ENCODE data around the gene TMEM168. TPM values are rescaled to one million over a fixed set of nuclear protein-coding genes. Genes with fewer than 3 reads are reported as not detected.

The TMEM168 gene
- total RNA-seq, 2 donors from 2014 or later: 20.5 to 27.0 TPM

GRCh38 chr7:112781558-112781957, 8.6 kb downstream of the TMEM168 start:
- no peak for DNase-seq (ENCODE audit: low spot score)
- 67% methylated on average over 3 of the region's 3 CpGs for WGBS
- Histone ChIP-seq H3K27ac (no peak overlapping the region), H3K4me1 (replicated peaks) (no peaks in the 10 kb centered on the region), H3K36me3 (no peaks in the 10 kb centered on the region), H3K27me3 (replicated peaks; ENCODE audit: insufficient read depth) (no peaks in the 10 kb centered on the region), H3K9me3 (no peaks in the 10 kb centered on the region), H3K4me3 (no peak overlapping the region)
- TF ChIP-seq POLR2A (IDR thresholded peaks at IDR 0.05): no peak
- no peak for TF ChIP-seq CTCF (IDR thresholded peaks at IDR 0.05)
- TF ChIP-seq POLR2AphosphoS5 (IDR thresholded peaks at IDR 0.05): no peak
- intact Hi-C loops (cut with DNase I): no loop called here

GRCh38 chr7:112781110-112781509, 9.1 kb downstream of the TMEM168 start:
- no peak for DNase-seq (ENCODE audit: low spot score)
- H3K27ac ChIP-seq: no peak overlapping the region
- TF ChIP-seq POLR2A (IDR thresholded peaks at IDR 0.05) (no peak), POLR2AphosphoS5 (IDR thresholded peaks at IDR 0.05) (no peak), CTCF (IDR thresholded peaks at IDR 0.05) (no peak)
- no peaks in the 10 kb centered on the region for H3K4me1 ChIP-seq (replicated peaks)
- no peaks in the 10 kb centered on the region for H3K36me3 ChIP-seq
- no peak overlapping the region for H3K4me3 ChIP-seq
- H3K9me3 ChIP-seq: no peaks in the 10 kb centered on the region
- H3K27me3 ChIP-seq (replicated peaks; ENCODE audit: insufficient read depth): no peaks in the 10 kb centered on the region
- intact Hi-C loops (cut with DNase I): no loop called here

- Histone ChIP-seq H3K27me3 (replicated peaks; ENCODE audit: insufficient read depth) (no peaks in the 10 kb centered on the region), H3K27ac (no peak overlapping the region), H3K36me3 (no peaks in the 10 kb centered on the region), H3K4me1 (replicated peaks) (no peaks in the 10 kb centered on the region), H3K4me3 (no peak overlapping the region), H3K9me3 (no peaks in the 10 kb centered on the region)
- intact Hi-C loops (cut with DNase I): no loop called here
- WGBS: 90% methylated on average over 4 of the region's 4 CpGs
- DNase-seq (ENCODE audit: low spot score): no peak
- TF ChIP-seq POLR2AphosphoS5 (IDR thresholded peaks at IDR 0.05): no peak
- no peak for TF ChIP-seq CTCF (IDR thresholded peaks at IDR 0.05)
Observed at GRCh38 chr7:112779667-112780066, 10.5 kb downstream of the TMEM168 start.

GRCh38 chr7:112777406-112777805, 12.8 kb downstream of the TMEM168 start:
- no peak overlapping the region for H3K27ac ChIP-seq
- no peaks in the 10 kb centered on the region for H3K36me3 ChIP-seq
- H3K4me1 ChIP-seq (replicated peaks): no peaks in the 10 kb centered on the region
- H3K9me3 ChIP-seq: no peaks in the 10 kb centered on the region
- DNase-seq (ENCODE audit: low spot score): no peak
- H3K4me3 ChIP-seq: no peak overlapping the region
- H3K27me3 ChIP-seq (replicated peaks; ENCODE audit: insufficient read depth): no peaks in the 10 kb centered on the region
- TF ChIP-seq POLR2AphosphoS5 (IDR thresholded peaks at IDR 0.05): no peak
- no peak for TF ChIP-seq CTCF (IDR thresholded peaks at IDR 0.05)
- TF ChIP-seq POLR2A (IDR thresholded peaks at IDR 0.05): no peak
- intact Hi-C loops (cut with DNase I): no loop called here

- Histone ChIP-seq H3K4me3 (no peak overlapping the region), H3K36me3 (no peaks in the 10 kb centered on the region), H3K27me3 (replicated peaks; ENCODE audit: insufficient read depth) (no peaks in the 10 kb centered on the region), H3K27ac (no peak overlapping the region), H3K4me1 (replicated peaks) (no peaks in the 10 kb centered on the region), H3K9me3 (no peaks in the 10 kb centered on the region)
- DNase-seq (ENCODE audit: low spot score): no peak
- no peak for TF ChIP-seq CTCF (IDR thresholded peaks at IDR 0.05)
- no peak for TF ChIP-seq POLR2AphosphoS5 (IDR thresholded peaks at IDR 0.05)
- no peak for TF ChIP-seq POLR2A (IDR thresholded peaks at IDR 0.05)
- intact Hi-C loops (cut with DNase I): no loop called here
- 11% methylated on average over 1 of the region's 1 CpG for WGBS
Observed at GRCh38 chr7:112771166-112771565, 19.0 kb downstream of the TMEM168 start.
